Measurements from ENCODE around the gene SLC49A3.

Gene SLC49A3

DNA sequence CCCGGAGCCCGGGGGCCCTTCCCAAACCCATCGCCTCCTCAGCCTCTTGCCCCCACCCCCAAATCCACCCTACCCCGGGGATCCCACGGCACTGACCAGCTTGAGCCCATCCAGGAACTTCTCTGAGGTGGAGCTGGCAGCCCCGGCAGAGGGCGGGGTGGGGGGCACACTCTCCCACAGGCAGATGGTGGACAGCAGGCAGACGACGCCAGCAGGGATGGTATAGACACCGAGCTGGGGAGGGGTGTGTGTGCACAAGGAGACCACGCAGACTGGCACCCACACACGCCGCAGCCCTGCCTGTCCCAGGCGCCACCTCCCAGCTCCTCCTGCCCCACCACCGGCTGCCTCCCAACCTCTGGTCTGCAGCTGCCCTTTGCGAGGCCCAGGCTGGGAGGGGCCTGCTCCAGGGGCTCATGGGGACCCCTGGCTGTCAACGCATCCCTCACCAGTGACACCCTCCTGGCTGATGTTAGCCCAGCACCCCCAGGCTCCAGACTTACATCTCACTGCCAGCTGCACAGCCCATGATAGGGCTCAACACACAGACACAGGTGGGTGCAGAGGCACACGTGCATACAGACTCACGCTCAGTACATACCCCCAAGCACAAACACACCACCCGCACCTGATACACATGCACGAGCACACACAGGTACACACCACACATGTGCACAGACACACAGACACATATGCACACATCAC is 4.2 kb downstream of the SLC49A3 start:
- TF ChIP-seq, protein P1, sequence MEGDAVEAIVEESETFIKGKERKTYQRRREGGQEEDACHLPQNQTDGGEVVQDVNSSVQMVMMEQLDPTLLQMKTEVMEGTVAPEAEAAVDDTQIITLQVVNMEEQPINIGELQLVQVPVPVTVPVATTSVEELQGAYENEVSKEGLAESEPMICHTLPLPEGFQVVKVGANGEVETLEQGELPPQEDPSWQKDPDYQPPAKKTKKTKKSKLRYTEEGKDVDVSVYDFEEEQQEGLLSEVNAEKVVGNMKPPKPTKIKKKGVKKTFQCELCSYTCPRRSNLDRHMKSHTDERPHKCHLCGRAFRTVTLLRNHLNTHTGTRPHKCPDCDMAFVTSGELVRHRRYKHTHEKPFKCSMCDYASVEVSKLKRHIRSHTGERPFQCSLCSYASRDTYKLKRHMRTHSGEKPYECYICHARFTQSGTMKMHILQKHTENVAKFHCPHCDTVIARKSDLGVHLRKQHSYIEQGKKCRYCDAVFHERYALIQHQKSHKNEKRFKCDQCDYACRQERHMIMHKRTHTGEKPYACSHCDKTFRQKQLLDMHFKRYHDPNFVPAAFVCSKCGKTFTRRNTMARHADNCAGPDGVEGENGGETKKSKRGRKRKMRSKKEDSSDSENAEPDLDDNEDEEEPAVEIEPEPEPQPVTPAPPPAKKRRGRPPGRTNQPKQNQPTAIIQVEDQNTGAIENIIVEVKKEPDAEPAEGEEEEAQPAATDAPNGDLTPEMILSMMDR (IDR thresholded peaks at IDR 0.05) = no peak
- H3K4me3 ChIP-seq (ENCODE audit: low read depth in 1 of 2, low read length in 1 of 2) = no peak overlapping the region
- peaks cover 45 to 71% of the 10 kb centered on the region in 2 experiments for H3K4me1 ChIP-seq (ENCODE audit: control insufficient read depth in 1 of 2, insufficient read depth in 1 of 2, low read depth in 1 of 2, low read length in 1 of 2)
- peaks cover 13% of the 10 kb centered on the region for H3K27me3 ChIP-seq
- no peak overlapping the region for H3K27ac ChIP-seq
- no peaks in the 10 kb centered on the region for H3K9me3 ChIP-seq
- no peaks in the 10 kb centered on the region for H3K36me3 ChIP-seq

DNA sequence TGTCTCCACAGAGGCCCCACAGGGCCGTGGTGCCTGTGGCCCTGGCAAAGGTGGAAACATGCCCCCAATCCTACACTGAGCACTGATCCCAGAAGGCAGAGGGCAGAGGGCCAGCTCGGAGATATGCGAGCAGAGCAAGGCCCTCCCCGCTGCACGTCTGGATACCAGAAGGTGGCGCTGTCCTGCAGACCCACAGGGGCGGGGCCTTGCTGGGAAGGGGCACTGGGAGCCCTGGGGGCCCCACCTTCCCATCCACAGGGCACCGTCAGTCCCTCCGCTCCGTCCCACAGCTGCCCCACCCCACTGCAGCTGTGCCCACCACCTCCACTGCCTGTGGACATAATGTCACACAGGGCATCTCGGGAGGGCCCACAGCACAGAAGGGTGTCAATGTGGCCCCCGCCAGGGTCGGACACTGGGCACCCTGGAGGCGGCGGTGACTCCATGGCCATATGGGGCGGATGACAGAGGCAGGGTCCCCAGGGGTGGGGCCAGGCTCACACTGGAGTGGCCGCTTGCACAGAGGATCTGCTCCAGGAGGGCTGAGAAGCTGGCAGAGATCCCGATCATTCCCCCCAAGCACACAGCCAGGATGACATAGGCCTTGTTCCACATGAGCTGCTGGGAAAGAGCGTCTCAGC is 4.8 kb downstream of the SLC49A3 start:
- Histone ChIP-seq H3K4me3 (ENCODE audit: low read depth in 1 of 2, low read length in 1 of 2) (no peak overlapping the region), H3K4me1 (ENCODE audit: control insufficient read depth in 1 of 2, insufficient read depth in 1 of 2, low read depth in 1 of 2, low read length in 1 of 2) (peaks cover 38 to 65% of the 10 kb centered on the region in 2 experiments), H3K27me3 (peaks cover 20% of the 10 kb centered on the region), H3K9me3 (no peaks in the 10 kb centered on the region), H3K27ac (no peak overlapping the region), H3K36me3 (no peaks in the 10 kb centered on the region)
- TF ChIP-seq, protein P1 (IDR thresholded peaks at IDR 0.05) = peak; percentile 71

DNA sequence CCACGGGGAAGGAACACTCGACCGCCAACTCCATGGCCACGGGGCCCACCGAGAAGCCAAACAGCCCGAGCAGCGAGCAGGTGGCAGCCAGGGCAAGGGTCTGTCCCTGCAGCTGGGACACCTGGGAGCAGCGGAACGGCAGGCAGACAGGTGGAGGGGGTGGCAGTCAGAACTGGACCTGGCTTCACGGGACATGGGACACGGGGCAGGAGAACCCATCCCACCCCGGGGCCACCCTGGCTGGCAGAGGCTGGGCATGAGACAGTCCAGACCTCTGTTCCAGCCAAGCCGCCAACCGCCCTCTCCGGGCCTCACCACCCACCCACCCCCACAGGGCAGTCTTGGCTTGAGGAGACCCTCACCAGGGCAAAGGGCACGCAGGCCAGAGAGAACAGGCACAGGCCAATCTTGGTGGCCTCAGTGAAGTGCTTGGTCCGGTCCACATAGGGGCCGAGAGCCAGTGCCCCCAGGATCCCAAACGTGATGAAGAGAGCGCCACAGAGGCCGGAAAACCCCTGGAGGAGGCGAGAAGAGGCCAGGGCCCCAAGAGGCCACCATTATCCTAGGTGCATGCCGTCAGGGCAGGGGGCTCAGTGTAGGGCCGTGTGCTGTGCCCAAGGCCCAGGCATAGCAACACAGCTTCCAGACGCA is 5.6 kb downstream of the SLC49A3 start:
- peaks cover 23% of the 10 kb centered on the region for H3K27me3 ChIP-seq
- TF ChIP-seq, protein P1 (IDR thresholded peaks at IDR 0.05) = no peak
- no peak overlapping the region for H3K4me3 ChIP-seq (ENCODE audit: low read depth in 1 of 2, low read length in 1 of 2)
- H3K4me1 ChIP-seq (ENCODE audit: control insufficient read depth in 1 of 2, insufficient read depth in 1 of 2, low read depth in 1 of 2, low read length in 1 of 2) = peaks cover 31 to 57% of the 10 kb centered on the region in 2 experiments
- no peaks in the 10 kb centered on the region for H3K36me3 ChIP-seq
- H3K27ac ChIP-seq = no peak overlapping the region
- no peaks in the 10 kb centered on the region for H3K9me3 ChIP-seq

DNA sequence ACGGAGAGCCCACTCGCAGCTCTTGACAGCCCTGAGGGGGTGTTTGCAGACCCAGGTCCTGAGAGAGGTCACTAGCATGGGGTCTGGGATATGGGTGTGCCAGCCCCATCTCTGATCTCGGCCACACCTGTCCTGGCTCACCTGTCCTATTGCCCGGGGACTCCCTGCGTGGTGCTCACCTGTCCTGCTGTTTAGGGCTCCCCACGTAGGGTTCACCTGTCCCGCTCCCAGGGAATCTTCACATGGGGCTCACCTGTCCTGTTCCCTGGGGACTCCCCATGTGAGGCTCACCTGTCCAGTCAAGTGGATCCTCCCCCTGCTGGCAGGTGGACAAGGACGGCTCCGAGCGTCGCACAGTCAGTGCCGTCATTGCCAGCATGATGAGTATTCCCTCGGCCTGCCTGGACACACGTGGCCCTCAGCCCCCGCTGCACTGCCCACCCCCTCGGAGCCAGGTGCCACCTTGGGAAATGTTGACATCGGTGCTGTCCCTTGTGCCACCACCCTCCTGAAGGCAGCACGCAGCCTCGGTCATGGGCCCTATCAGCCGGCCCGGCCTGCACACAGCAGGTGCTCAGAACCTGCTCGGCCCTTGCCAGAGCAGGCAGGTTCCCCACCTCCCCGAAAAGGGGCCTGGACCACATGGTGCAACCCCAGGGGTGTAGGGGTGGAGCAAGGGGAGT is 6.3 kb downstream of the SLC49A3 start:
- Histone ChIP-seq H3K4me1 (ENCODE audit: control insufficient read depth in 1 of 2, insufficient read depth in 1 of 2, low read depth in 1 of 2, low read length in 1 of 2) (peaks cover 24 to 50% of the 10 kb centered on the region in 2 experiments), H3K27ac (no peak overlapping the region), H3K4me3 (ENCODE audit: low read depth in 1 of 2, low read length in 1 of 2) (no peak overlapping the region), H3K36me3 (no peaks in the 10 kb centered on the region), H3K9me3 (no peaks in the 10 kb centered on the region), H3K27me3 (peaks cover 23% of the 10 kb centered on the region)
- TF ChIP-seq, protein P1 (IDR thresholded peaks at IDR 0.05) = no peak

DNA sequence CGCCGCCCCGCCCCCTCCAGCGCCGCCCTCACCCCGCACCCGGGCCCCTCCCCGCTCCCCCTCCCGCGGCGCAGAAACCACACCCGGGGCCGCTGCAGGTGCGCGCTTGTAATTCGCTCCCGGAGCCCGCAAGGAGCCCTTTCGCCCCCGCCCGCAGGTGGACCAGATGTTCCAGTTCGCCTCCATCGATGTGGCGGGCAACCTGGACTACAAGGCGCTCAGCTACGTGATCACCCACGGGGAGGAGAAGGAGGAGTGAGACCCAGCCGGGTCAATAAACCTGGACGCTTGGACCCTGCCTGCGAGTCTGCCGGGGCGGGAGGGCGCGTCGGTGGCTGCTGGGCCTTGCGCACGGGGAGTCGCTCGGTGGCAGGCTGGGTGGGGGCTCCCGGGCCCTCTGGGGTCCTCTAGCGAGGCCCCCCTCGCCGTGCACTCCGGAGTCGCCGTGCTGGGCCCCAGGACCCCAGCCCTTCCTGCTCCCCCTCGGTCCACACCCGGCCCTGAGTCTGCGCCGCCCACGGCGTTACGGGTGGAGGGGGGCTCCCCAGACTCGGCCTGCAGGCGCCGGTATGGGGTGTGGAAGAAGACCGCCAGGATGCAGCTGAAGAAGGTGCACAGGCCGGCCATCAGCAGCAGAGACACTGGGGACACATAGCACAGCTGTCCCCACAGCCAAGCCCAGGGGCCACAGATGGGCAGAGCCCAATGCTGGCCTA is 7.1 kb downstream of the SLC49A3 start:
- no peaks in the 10 kb centered on the region for H3K36me3 ChIP-seq
- H3K27ac ChIP-seq = no peak overlapping the region
- peaks cover 23% of the 10 kb centered on the region for H3K27me3 ChIP-seq
- no peaks in the 10 kb centered on the region for H3K9me3 ChIP-seq
- H3K4me3 ChIP-seq (ENCODE audit: low read depth in 1 of 2, low read length in 1 of 2) = no peak overlapping the region
- TF ChIP-seq, protein P1 (IDR thresholded peaks at IDR 0.05) = no peak
- peaks cover 16 to 42% of the 10 kb centered on the region in 2 experiments for H3K4me1 ChIP-seq (ENCODE audit: control insufficient read depth in 1 of 2, insufficient read depth in 1 of 2, low read depth in 1 of 2, low read length in 1 of 2)
